Stimulated activated CD4-positive, alpha-beta T cell treated with anti-CD3 and anti-CD28 coated beads, Interleukin-2, amount 100 ng/mL, for 24 hours (primary cell): ENCODE measurements around the gene KCNN4.

Source experiments
- DNase-seq, 2 donors: peaks; one replicate each; pipeline ENCODE4 v3.0.0-alpha.2; 2020

The KCNN4 gene

GRCh38 chr19:43747557-43748204 lies 33.1 kb downstream of the KCNN4 start:
- DNase-seq, result no peak

DNA sequence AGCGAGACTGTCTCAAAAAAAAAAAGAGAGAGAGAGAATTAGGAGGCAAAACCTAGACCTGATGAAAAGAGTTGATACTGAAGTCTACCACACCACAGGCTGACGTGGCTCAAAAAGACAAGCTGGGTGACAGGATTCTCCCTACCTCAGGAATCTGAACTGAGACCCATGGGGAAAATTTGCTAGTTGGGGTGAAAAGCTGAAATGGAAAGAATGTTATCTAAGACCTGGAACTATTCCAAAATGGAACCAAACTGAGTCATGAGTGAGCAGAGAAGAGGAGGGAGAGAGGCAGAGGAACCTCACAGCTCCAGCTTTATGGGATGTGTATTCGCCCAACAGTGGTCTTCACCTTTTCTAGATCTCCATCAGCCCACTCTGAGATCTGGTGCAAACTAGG lies 37.7 kb downstream of the KCNN4 start:
- DNase-seq, result no peak

GRCh38 chr19:43741075-43741825 lies 39.5 kb downstream of the KCNN4 start:
- DNase-seq, result no peak

DNA sequence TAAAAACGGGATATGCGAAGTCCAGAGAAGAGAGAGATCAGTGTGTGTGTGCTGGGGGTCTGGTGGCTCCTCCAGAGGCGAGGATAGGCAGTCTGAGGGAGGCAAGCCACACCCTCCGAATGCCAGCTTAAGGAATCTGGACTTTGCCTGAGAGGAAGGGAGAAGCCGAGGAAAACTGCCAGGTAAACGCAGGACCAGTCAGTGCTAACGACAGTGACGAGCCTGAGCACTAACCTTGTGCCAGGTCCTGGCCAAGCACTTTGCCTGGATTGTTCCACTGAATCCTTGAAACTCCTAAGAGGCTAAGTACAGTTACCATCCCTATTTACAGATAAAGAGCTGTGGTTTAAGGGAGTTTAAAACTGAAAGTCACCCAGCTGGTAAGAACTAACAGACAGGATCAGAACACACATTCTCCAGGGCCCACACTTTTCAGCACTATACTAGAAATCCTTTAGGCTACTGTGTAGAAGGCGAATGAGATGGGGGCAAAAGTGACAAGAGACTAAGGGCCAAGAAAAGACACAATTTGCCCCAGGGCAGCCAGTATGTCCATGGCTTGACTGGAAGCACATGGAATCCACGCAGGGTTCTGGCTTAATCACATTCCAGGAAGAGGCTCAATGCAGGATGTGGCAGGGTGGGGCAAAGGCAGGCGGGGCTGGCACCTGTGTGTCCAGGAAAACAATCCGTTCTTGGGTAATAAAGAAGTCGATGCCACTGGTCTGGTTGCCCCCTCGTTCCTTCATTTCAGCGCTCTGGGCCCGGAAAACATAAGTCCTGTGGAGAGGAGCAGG lies 41.1 kb downstream of the KCNN4 start:
- DNase-seq, result no peak

DNA sequence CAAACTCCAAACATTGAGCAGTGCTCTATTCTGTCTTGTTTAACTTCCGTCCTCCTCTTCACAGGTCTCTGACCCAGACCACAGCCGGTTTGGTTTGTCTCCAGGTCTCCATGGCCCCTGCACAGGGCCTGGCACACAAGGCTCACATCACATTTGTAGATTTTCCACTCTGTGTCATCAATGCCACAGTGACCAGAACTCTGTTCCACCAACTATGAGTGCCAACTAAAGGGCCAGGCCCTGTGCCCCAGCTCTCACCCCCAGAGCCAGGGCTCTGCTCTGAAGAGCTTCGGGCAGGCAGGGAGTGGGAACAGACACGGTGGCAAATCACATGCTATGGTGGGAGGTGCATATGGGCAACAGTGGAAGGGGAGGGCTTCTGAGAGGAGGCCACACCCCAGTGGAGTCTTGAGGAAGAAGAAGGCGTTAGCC lies 42.0 kb downstream of the KCNN4 start:
- no peak for DNase-seq

DNA sequence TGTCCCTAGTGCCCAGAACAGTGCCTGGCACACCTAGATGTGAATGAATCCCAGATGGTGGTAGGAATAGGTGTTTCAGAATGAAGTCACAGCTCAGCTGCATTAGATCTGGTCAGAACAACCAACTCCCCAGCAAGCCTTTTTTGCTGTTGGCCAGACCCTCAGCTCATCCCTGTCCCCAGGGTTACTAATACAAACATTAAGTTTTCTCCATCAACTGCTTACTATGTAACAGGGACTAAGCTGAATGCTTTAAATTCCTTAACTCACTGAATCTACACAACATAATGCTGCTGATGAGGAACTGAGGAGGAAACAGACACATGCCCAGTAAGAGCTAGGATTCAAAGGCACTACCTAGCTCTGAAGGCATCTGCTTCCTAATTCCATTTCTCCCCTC lies 44.8 kb downstream of the KCNN4 start:
- DNase-seq, result no peak

- no peak for DNase-seq
Measured at GRCh38 chr19:43735013-43735412, 45.8 kb downstream of the KCNN4 start.

DNA sequence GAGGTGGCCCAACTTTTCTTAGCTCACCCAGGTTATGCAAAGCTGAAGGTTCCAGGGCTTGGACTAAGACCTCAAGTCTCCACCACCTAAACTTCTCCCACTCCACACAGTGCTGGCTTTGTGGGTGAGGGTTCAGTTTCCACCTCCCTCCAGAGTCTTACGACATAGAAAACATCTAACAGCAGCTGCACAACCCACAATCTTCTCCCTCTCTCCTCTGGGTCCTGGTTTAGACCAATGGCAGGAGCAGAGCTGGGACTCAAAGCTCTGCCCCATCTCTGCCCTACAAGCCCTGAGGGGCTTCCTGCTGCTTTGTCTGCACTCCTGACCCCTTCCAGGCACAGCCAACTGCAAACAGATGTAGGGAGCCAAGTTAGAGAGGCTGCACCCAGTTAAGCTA lies 48.9 kb downstream of the KCNN4 start:
- DNase-seq, result no peak

- no peak for DNase-seq
Measured at GRCh38 chr19:43731346-43731745, 49.4 kb downstream of the KCNN4 start.

GRCh38 chr19:43729919-43730318 lies 50.9 kb downstream of the KCNN4 start:
- DNase-seq, result no peak

- no peak for DNase-seq
Measured at GRCh38 chr19:43727593-43727853, 53.2 kb downstream of the KCNN4 start.

DNA sequence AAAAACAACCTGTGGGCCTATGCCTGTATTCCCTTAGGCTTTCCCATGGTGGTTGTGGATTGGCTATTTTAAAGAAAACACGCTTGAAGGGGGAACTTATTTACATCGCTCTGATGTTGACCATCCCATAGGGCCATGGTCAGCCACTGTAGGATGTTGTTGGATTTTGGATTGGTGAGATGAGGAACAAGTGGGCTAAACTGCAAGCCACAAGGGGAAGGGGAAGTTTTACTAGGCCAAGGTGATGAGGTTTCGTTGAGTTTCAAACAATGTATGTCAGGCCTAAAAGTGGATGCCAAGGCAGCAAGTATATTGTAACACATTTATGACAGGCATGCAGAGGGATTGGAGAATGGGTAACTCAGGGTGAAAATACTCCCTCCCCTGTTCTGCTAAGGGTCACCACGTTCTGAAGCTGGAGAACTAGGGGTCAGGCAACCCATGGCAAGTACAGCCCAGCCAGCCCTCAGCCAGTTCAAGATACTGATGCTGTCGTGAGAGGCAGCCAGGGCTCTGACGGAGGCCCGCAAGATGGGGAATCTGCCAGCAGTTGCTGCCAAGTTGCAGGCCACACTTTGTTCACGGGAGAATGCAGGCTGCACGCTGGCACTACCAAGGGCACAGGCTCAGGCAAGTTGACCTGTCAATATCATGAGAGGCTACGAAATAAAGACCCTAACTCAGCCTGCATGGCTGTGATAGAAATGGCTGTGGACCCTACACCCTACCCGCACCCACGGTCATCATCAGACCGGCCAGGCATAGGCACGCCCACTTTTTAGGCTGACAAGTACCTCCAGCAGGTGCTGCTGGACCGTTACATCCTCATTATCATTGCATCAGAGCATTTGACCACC lies 53.8 kb downstream of the KCNN4 start:
- DNase-seq, result no peak

- DNase-seq, result no peak
Measured at GRCh38 chr19:43725468-43725867, 55.3 kb downstream of the KCNN4 start.

- DNase-seq, result no peak
Measured at GRCh38 chr19:43724896-43725295, 55.9 kb downstream of the KCNN4 start.

- no peak for DNase-seq
Measured at GRCh38 chr19:43723588-43723987, 57.2 kb downstream of the KCNN4 start.

DNA sequence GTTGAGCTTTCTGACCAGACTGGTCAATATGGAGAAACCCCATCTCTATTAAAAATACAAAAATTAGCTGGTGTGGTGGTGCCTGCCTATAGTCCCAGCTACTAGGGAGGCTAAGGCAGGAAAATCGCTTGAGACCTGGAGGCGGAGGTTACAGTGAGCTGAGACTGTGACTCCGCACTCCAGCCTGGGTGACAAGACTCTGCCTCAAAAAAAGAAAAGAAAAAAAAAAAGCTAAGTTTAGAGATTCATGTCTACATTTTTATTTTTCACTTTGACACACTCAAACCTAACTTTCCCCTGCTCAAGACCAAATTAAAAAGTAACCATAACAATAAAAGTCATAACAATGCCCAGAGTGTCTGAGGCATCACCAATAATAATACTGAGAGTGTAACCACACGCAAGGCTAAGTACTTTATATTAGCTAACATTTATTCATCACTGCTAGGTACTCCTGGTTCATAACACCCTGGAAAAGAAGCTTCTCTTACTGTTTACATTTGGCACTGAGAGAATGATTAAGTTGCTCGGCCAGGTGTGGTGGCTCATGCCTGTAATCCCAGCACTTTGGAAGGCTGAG lies 59.2 kb downstream of the KCNN4 start:
- no peak for DNase-seq

GRCh38 chr19:43720936-43721335 lies 59.8 kb downstream of the KCNN4 start:
- no peak for DNase-seq

GRCh38 chr19:43719918-43720317 lies 60.9 kb downstream of the KCNN4 start:
- DNase-seq, result no peak

- no peak for DNase-seq
Measured at GRCh38 chr19:43719378-43719868, 61.4 kb downstream of the KCNN4 start.

- DNase-seq, result no peak
Measured at GRCh38 chr19:43718627-43719377, 62.0 kb downstream of the KCNN4 start.
